Measurements from ENCODE around the gene TM7SF2.
A peak's percentile ranks its signal among the peaks of the same experiment; 100 is the strongest.

Gene TM7SF2

DNA sequence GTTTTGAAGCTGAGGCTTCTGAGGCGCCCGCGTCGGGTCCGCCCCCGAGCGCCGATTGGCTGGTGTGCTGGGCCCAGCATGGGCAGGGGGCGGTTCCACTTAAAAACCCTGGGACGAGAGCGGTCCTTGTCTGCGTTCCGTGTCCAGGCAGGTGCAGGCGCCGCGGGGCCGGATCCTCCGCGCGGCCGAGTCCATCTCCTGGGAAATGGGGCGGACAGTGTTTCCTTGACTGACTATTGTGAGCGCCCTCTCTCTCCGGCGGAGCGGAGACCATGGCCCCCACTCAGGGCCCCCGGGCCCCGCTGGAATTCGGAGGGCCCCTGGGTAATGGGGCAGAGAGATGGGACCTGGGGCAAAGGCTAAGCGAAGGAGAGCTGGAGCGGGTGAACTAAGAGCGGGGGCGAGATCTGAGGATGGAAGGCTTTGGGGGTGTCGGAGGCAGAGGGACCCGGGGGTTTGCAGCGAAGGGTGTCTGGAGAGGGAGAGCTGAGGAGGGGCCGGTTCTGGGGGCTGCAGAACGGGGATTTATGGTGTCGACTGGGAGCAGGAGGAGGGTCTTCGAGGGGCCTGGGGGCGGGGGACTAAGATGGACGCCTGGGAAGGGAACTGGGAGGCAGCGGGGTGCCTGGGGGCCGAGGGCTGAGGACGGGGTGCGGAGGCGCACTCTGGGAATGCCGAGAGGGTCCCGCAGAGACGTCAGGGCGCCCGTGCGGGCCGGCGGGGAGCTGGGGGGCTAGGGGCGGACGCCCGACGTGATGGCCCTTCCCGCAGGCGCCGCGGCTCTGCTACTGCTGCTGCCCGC, at the start of gene TM7SF2:
TM7SF2 (plus strand) TSS at position 129 of the 802 bp plus-strand sequence; CDS start at position 273, 144 bp downstream.
- DNase-seq = peak; percentile 100

DNA sequence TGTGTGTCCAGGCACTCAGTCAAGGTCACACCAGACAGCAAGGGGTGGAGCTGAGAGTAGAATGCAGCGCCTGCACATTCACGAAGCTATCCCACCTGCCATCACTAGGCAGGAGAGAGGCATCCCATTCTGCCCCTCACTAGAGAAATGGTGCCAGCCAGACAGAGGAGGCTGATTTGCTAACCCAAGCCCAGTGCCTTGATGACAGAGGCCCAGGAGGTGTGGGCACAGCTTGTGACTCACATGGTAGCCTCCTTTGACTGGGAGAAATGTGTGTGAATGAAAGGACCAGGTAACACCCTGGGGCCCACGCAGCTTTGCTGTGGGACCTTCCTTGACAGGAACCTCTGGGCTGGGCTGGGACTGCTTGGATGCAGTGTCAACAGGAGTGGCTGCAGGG, 48.1 kb upstream of the TM7SF2 start:
- DNase-seq = no peak

DNA sequence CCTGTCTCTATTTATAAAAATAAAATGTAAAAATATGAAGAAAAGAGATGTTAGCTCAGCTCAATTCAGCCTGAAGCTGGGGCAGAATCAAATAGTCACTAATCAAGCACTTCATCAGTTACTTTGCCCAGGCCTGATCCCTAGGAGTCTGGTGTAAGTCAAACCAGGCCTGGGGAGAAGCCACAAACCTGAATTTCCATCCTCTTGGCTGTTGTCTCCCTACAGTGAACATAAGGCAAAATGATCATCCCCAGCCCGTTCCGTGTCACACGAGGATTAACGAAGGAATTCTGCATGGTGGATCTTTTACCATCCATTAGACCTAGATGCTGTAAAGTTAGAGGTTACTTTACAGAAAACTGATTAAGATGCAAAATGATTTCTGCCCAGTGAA, 46.8 kb upstream of the TM7SF2 start:
- no peak for DNase-seq

DNA sequence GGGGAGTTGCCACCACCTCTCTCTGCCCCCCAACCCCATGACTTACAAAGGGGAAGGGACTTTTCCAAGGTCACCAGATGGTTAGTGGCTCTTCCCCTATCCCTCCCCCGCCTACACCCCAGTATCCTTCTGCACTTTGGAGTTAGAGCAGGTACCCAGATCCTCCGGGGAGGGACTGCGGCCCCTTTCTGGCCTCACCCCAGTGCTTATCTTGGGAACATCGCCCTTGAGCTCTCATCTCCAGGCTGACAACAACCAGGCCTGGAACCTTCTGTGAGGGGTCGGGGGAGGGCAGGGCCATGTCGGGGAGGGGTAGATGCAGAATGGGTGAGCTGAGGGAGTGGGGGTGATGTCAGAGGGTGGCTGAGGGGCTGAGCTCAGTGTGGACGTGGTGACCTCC, 45.8 kb upstream of the TM7SF2 start:
- DNase-seq = no peak

DNA sequence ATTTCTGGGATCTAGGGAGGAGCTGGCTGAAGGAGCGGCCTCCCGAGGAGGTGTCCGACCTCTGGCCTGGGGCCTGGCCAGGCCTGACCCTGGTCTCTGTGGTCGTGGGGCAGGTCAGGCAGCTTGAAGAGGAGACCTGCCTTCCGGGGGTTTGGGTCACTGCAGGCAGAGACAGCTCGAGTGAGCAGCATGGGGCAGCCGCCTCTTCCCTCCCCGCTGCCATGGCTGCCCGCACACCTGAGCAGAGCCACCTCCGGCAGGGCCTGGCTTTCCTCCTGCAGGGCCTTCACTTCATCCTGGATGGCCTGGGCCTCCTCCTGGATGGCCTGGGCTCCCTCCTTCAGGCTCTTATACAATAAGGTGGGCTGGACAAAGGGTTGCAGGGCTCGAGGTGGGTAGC, 45.4 kb upstream of the TM7SF2 start:
- DNase-seq = no peak

DNA sequence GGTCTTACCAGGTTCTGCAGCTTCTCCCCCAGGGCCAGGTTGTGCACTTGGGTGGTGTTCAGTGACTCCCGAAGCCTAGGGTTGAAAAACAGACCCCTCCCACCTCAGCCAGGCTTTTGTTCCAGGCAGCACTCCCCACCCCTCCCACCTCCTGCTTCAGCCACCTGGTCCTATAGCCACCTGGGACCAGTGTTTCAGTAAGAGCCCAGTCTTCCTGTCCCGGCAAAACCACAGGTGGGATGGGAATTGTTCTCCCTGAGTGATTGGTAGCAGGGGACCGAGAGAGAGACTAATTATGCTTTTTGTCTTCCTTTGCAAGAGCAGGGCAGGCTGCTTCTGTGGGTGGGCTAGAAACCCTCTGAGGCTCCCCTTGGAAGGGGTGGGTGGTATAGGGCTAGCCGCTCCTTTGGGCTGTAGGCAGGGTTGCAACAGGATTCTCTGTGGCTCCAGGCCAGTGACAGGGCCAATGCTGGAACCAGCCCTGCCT, 44.8 kb upstream of the TM7SF2 start:
- DNase-seq = peak; percentile 34

DNA sequence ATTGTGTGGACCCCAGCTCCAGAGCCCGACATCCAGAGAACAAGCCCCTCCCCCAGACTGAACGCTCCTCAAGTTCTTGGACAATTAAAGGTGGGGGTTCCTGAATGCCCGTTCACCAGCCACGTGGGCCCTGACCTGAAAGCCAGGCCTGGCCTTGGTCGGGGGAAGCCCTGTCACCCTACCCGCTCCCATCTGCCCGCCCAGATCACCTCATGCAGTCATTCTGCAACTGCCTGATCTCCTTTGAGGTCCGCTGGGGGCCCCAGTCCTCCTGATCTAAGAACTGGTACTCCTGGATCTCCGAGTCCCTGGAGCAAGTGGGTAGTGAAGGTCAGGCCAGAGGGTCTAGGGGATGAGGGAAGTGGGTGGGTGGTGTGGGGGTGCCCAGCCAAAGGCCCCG, 44.2 kb upstream of the TM7SF2 start:
- DNase-seq = no peak

DNA sequence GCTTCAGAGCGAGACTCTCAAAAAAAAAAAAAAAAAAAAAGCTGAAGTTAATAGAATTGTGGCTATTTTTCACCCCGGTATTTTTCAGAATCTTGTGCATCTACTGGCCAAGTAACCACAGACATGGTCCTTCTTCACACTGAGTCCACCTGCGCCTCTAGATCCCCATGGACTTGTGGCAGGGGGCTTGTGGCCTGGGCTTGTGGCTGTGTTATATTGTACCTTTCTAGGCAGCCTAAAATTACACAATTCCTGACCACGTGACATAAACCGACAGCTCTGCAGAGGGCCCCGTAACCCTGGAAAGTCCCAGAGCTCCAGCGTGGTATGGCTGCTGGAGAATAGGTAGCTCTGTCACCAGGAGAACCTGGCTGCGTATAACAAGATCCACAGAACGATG, 42.5 kb upstream of the TM7SF2 start:
- DNase-seq = no peak

DNA sequence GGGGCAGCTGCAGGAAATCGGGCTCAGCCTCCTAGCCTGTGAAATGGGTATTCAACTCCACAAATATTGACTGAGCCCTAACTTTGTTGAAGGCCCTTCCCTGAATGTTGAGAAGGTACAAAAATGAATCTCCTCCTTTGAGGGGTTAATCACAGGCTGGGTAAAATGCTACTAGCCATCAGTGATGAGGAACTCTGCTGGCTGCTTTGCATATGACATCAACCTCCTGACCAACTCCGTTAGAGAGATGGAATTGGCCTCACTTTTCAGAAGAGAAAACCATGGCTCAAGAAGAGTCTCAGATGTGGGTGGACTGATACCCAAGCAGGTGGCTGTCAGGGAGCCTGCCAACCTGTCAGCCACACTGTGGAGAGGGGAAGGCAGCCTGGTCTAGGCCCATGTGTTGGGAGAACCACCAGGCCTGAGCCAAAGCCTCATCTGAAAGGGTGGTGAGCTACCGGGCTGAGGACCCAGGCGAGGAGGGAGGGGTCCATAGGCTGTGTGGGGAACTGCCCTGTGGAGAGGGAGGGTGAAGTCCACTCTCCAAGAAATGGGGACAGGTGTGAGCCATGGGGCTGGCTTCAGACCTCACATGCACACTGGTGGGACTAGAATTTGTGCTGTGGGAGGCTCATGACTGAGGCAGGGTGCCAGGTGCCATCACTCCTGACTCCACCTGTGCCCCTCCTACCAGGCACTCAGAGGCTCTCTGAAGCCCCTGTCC, 39.6 kb upstream of the TM7SF2 start:
- no peak for DNase-seq

DNA sequence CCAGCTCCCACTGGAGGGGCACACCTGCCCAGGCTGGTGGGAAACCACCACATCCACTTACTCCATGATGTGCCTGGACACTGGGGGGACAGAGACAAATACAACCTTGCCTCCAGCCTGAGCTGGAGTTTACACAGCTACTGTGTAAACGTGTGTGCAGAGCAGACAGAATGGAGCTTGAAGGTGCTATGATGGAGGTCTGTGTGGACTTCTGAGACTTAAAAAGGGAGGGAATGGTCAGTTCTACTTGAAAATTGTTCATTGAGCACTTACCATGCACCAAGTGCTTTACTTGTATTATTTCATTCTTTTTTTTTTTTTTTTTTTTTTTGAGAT, 39.1 kb upstream of the TM7SF2 start:
- DNase-seq = no peak

DNA sequence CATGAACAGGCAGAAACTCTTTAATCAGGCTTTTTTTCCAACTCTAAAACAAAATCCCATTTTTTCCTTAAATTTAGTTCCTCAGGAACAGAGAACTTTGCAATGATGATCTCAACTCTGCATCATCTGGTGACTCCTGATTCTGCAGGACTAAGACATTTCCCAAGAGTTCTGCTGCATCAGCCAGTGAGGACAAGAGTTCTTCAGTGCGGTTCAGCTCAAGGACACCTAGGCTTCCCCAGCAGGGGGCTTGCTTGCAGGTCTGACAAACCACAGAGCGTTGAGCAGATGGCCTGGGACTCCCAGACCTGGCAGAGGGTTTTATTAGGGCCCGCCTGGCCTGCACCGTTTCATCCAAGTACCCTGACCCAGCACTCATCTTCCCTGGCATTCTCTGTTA, 34.2 kb upstream of the TM7SF2 start:
- DNase-seq = peak; percentile 35

DNA sequence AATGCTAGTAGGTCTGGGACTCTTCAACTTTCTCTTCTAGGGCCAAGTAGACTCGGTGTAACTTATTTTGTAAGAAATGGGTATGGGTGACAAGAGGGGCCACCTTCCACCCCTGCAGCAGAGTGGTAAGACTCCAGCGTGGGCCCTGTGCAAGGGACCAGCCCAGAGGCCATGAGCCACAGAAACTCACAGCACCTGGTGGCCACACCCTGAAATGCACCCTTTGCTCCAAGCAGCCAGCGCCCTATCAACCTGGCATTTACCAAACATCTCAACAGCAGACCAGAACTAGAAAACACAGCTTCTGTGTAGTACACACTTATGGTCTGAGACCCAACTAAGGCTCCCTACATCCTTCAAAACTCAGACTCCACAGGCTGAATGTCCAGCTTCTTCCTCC, 33.5 kb upstream of the TM7SF2 start:
- peak; percentile 74 for DNase-seq

DNA sequence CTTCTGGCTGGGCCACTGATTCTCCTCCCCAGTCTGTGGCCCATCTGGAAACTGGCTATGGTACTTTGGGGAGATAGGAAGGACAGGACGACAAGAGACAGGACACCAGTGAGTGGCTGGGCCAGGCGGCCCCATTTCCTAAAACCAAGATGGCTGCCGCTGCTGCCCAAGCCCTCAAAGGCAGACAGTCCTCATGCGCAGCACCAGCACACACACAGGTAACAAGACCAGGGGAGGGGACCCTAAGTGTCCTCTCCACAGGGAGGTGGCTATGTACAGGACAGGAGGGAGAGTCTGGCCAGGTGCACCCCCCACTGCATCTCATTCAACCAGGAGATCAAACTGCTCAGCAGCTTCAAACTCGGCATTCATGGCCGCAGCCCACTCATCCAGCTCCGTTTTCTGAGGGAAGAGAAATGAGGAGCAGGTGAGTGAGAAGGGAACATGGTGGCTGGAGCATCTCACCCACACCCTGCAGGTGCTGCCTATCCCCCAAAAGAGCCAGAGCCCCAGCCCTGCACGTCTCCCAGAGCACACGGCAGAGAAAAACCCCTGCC, 32.8 kb upstream of the TM7SF2 start:
- DNase-seq = no peak

DNA sequence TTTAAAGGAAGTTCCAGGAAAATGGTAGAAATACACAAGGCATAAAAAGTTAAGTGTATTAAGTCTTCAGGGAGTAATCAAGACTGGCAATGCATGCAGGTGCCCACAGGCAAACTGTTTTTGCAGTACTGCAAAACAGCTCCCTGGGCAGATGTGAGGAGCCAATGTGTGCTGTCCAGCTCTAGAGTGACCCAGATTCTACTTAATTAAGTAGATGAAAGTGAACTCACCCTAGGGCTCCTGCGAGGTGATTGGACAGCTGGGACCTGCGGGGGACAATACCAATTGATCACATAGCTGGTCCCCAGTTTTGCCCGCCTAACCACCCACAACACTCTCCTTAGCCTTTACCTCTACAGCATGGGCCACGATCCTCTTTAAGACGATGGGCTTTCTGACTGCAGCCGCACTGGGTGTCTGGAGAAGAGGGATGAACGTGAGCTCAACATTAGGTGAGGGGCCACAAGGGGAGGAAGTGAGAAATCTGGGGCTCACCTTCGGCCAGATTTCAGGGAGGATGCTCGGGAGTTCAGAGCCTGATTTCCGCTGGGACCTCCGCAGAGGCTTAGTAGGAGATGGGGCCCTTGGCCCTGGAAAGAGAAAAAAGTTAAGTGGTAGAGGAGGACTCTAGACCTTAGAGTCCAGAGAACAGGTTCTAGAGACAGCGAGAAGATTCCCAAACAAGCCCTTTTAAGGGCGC, 28.4 kb upstream of the TM7SF2 start:
- no peak for DNase-seq

DNA sequence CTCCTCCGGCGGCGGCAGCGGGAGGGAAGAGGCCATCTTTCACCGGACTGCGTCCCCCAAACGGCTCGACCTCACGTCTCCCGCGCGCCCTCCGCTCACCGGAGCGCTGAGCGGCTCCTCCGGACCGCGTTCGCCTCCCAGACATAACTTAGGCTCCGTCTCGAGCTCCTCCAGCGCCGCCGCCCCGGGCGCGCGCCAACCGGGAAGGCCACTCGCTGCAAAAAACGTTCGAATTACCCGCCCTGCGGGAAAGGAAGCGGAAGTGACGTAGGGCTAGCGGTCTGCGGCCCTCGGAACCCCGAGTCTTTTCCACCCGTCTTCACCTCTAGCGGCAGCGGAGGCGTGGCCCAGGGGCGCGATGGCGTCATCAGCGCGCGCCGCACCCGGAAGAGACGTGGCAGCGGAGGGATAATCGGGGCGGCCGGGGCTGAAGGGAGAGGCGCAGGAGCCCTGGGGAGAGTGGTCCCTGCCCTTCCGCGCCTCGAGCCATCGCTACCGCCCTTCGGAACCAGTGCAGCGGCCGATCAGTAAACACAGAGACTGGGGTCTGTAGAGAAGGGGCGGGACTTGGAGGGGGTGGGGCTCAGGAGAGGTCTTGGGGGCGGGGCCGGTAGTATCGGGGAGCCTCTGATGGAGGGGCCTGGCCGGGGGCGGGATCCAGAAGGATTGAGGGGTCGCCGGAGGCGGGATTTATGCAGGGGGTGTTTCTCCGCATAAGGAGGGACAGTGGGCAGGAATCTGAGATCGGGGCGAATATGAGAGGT, 27.7 kb upstream of the TM7SF2 start, which contains the start of the genes CDCA5 and ZFPL1:
CDCA5 (minus strand) TSS at position 207 of the 764 bp plus-strand sequence; CDS start at position 145, 62 bp downstream.
ZFPL1 (plus strand) TSS at position 389 of the 764 bp plus-strand sequence. CDS start 477 bp downstream, outside the sequence.
- DNase-seq = peak; percentile 99

DNA sequence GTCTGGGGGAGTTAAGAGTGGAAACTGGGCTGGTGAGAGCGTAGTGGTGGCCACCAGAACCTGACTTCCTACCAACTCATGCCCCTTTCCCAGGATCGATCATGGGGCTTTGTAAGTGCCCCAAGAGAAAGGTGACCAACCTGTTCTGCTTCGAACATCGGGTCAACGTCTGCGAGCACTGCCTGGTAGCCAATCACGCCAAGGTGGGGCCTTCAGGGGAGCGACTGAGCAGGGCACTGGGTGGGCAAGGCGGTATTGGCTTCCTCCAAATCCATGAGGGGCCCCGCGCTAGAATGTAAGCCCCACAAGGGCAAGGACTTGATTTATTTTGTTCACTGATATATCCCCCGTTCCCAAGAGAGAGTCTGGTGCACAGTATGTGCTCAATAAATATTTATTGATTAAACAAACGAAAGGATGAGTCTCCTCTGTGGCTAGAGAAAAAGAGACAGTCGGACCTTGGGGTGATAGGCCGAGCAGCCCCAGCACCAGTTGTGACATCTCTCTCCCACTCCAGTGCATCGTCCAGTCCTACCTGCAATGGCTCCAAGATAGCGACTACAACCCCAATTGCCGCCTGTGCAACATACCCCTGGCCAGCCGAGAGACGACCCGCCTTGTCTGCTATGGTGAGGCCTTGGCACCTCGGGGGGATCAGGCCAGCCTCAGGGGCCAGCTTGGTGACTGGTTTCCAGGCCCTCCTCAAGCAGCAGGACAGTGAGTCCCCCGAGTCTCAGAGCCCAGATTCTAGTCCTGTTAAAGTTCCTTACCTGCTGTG, 26.9 kb upstream of the TM7SF2 start:
- no peak for DNase-seq

DNA sequence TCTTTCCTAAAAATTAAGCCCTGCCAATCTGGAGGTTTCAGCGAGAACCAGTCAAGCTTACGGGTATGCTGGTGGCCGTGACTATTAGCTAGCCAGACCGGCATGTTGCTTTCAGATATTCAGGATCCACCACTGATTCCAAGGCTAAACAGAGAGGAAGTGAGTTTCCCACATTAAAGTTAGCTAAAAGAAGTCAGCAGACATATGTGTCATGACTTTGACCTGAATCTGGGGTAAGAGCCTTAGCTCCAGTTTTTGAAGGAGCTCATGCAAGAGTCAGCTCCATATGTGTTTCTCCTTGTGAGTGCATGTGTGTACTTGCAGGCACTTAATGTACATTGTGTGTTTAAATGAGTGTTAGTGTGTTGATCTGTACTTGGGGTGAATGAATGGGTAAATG, 26.2 kb upstream of the TM7SF2 start:
- DNase-seq = no peak

DNA sequence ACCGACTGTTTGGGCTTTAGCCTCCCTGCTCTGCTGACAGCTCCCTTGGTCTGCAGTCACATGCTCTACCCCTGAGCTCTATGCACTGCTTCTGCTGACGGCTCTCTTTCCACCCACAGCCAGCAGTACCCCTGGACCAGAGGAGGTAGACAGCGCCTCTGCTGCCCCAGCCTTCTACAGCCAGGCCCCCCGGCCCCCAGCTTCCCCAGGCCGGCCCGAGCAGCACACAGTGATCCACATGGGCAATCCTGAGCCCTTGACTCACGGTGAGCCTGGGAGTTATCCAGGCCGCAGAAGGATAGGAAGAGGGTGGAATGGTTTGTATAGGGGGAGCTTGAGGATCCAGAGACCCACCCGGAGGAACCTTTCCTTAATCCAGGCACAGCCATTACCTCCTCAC, 24.9 kb upstream of the TM7SF2 start:
- no peak for DNase-seq

DNA sequence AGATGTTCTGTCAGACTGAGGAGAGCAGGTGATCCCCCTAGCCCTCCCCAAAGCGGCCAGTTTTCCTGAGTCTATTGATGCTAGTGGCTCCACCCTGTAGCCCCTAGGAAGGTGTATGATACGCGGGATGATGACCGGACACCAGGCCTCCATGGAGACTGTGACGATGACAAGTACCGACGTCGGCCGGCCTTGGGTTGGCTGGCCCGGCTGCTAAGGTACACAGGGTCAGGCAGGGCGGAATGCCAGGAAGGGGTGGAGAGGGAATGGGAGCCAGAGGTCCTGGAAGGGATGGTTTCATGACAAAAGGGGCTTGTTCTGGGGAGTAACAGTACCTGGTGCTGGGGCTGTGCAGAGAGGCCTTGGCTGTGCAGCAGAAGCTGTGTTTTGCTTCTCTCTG, 24.5 kb upstream of the TM7SF2 start:
- no peak for DNase-seq

DNA sequence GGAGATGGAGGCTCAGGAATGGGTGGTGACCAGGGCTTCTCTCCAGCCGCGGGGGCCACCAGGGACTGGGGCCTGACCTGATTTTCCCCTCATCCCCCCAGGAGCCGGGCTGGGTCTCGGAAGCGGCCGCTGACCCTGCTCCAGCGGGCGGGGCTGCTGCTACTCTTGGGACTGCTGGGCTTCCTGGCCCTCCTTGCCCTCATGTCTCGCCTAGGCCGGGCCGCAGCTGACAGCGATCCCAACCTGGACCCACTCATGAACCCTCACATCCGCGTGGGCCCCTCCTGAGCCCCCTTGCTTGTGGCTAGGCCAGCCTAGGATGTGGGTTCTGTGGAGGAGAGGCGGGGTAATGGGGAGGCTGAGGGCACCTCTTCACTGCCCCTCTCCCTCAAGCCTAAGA, 23.8 kb upstream of the TM7SF2 start:
- DNase-seq = no peak

DNA sequence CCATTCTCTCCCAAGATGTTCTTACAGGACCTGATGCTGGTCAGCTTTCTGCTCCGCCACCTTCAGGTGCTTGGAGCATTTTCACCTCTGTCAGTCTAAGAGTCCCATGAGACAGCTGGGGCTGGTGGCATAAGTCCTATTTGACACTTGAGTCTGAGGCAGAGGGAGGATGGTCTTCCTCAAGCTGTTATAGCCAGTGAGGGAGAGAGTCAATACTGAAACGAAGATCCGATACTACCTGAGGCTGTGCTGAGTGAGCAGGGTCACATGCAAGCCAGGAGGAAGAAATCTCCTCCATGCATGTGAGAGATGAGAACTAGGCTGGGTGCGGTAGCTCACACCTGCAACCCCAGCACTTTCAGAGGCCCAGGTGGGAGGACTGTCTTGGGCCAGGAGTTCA, 22.1 kb upstream of the TM7SF2 start:
- DNase-seq = peak; percentile 77

DNA sequence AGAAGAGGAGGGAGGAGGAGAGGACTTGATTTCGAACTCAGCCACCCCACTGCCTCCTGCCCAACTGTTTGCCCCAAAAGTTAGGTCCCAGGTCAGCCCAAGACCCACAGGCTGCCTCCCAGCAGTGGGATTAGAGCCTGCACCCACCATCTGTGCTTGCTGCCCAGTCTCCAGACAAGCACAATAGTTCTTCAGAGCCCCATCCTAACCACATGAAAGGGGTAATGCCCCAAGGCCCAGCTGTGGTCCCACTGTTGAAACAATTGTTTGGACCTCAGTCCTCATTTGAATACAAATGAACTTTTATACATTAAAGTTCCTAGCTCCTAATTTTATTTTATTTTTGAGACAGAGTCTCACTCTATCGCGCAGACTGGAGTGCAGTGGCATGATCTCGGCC, 21.0 kb upstream of the TM7SF2 start:
- DNase-seq = no peak

Data from RPMI8226 (cell line).